SHP77 (cell line): ENCODE measurements around the gene ZNF292.
"Not testable (repeated sequence)": the region's sequence is repeated elsewhere in the genome, so short reads cannot be mapped to it uniquely, and the experiment has no call there.

ENCODE experiments used
- DNase-seq, 2 experiments: peaks; one replicate each; lab custom pipeline; 2025; lab: John Stamatoyannopoulos, UW

The ZNF292 gene

DNA sequence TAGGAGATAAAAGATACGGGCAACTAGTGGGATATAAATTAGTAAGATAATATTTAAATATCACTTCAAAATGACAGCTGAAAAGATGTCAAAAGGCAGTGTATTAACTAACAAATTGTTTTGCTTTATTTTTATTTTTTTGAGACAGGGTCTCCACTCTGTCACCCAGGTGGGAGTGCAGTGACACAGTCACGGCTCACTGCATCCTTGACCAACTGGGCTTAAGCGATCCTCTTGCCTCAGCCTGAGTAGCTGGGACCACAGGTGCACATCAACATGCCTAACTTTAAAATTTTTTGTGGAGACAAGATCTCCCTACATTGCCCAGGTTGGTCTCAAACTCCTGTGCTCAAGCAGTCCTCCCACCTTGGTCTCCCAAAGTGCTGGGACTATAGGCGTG lies 5.9 kb downstream of the ZNF292 start:
- DNase-seq, result no peak

- DNase-seq, result no peak
These were observed 8.6 kb downstream of the ZNF292 start for GRCh38 chr6:87164004-87164403.

DNA sequence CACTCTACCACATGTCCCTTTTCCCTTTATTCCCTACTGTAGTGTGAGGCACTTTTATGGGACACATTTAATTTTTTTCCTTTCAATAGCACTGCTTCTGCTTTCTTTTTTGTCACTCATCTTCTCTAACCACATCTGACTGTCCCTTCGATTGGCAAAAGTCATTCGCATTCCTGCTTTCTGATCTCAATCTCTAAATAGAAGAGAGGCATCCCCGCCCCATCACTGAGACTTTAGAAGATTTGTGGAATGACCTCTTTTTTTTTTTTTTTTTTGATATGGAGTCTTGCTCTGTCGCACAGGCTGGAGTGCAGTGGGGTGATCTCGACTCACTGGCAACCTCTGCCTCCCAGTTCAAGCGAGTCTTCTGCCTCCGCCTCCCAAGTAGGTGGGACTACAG lies 9.1 kb downstream of the ZNF292 start:
- no peak for DNase-seq

- DNase-seq, result no peak
These were observed 9.8 kb downstream of the ZNF292 start for GRCh38 chr6:87165185-87165584.

GRCh38 chr6:87171938-87172633 lies 16.7 kb downstream of the ZNF292 start:
- DNase-seq, result no peak

DNA sequence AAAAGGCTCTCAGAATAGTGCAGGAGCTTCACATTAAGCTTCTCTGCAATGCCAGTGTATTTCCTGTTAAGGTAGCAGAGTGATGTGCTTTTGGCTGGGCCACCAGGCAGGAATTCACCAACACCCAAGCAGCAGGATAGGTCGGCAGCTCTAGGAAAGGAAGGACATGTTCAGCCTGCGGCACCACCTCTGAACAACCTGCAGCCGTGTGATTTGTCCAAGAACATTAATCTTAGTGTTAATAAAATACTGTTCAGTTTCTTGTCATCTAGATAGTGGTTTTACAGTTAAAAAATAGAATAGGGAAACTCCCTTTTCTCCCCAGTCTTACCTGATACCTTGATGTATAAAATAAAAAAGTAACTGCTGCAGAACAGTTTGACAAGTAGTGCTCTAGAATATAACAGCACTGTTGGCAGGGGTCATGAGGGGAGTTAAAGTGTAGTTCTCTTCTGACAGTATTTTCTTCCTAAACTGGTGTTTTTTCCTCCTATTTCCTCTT lies 18.8 kb downstream of the ZNF292 start:
- DNase-seq, result no peak

DNA sequence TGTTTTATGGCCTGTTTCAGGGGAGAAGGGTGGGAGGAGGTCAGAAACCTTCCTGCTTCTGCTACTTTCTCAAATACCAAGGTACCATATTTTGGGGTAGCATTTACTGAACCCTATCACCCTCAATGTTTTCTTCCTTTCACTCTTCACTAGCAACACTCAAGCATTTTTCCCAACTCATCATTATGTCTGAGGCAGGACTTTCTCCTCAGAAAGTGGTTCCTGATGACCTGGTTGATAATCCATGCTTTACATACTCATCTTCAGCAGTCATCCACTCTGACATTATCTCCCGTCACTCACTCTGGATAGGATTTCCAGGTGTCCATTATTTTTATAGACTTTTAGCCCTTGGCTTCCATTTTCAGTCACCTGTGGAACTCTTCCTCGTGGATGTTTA lies 21.1 kb downstream of the ZNF292 start:
- no peak for DNase-seq

- no peak for DNase-seq
These were observed 24.9 kb downstream of the ZNF292 start for GRCh38 chr6:87180105-87180728.

DNA sequence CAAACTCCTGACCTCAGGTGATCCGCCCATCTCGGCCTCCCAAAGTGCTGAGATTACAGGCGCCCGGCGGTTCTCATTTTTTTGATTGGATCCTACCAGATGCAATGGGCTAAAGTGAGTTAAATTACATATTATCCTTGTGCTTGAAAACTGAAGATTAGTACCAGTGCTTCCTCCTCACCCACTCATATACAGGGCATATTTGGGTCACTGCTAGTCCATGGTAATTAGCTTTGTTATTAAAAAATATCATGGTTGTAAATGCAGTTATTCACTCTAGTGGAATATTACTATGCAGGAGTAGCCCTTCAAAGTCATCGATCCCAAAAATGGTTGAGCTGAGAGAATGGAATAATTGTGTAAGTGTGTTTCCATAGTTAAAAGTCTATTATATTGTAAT lies 26.5 kb downstream of the ZNF292 start:
- no peak for DNase-seq

DNA sequence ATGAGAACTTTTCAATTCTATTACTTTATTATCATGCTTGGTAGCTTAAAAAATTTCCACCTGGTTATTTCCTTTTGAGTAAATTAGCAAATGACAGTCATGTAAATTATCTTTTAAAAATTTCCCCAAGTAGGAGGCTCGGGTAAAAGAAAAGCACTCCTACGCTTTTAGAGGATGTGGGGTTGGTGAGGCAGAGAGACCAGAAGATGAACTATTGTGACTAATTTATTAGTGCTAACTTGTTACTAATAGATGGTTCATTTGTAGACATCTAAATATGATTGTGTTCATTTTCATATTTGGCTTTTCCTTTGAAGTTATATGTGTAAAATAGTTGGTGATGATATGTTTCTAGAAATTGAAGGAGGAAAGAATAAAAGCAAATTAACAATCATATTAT lies 27.0 kb downstream of the ZNF292 start:
- no peak for DNase-seq

DNA sequence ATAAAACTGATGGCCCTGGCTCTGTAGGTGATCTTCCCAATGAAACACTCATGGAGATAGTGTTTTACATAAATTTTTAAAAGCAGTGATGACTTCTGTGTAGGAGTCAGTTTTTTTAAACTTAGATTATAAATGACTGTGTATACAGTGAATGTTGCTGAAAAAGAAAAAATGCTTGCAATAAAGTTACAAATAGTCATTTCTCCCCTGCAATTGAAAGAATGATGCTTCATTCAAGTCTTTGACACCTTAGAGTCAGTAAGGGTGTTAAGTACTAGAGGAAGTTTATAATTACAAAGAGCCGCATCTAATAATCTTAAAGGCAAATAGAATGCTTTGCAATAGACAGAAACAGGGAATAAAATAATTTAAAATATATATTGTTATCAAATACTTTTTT lies 27.6 kb downstream of the ZNF292 start:
- DNase-seq, result no peak

DNA sequence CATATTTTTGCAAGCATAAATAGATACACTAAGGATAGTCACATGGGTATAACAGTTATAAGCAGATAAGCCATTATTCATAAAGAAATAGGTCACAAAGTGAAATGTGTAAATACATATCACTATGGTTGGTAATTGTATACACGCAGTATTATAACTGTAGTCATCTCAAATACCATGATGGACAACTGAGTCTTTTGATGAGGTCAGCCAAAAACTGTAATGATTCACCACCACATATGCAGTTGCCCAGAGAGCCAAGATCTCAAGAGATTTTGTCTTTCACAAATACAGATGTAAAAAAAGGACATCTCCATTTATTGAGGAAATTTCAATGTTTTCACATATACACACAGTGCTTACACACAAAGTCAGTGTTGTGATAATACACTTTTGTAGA lies 28.3 kb downstream of the ZNF292 start:
- no peak for DNase-seq

GRCh38 chr6:87184762-87185250 lies 29.4 kb downstream of the ZNF292 start:
- peak in 1 of 2 experiments; percentile 9 for DNase-seq

DNA sequence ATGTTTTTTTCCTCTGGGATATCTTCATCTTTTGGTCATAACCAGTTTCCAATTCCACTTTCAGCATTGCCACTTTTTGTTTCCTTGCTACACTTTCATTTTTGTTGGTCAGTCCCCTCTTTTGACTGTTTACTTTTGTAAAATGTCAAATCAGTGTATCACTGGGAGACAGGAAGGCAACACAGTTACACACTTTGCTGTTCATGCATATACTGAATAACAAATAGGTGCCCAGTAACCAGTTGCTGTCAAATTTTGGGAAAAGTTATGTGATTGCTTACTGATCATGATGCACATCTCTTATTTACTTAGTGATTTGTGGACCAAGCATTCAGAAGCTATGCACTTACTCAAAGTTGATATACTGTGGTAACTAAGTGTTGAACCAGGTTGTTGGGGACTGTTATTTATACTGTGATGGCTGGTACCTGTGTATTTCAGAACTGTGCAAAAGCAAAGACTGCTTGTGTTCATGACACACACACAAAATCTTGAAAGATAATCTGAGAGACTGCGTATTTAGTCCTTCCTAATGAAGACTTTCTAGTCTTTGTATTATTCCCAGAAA lies 41.0 kb downstream of the ZNF292 start:
- DNase-seq, result no peak

DNA sequence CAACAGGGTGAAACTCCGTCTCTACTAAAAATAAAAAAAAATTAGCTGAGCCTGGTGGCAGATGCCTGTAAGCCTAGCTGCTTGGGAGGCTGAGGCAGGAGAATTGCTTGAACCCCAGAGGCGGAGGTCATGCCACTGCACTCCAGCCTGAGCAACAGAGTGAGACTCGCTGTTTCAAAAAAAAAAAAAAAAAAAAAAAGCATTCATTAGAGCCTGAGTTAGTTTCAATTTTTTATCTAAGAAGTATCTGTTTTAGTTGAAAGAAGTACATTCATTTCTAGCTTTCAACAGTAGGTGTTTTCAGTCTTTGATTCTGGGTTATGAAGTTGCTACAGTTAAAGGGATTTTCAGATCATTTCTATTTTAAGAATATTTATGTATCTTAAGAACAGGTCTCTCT lies 42.2 kb downstream of the ZNF292 start:
- no peak for DNase-seq

GRCh38 chr6:87198022-87198810 lies 42.9 kb downstream of the ZNF292 start:
- not testable (repeated sequence) for DNase-seq

DNA sequence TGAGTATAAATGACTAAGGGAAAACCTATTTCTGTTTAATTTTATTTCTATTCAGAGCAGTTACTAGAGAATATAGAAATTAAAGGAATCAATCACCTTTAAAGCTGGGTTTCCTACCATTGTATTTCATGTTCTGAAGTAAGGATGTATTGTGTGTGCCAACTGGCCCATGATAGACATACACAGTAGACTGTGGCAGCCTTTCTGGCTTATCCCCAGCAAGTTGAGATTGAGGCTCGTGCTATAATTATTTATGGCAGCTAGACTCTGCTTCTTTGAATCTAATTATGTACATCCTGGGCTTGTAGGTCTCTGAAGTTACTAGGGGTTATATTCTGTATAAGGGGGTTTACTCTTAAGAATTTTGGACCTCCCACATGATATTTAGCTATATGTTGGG lies 44.4 kb downstream of the ZNF292 start:
- DNase-seq, result no peak

DNA sequence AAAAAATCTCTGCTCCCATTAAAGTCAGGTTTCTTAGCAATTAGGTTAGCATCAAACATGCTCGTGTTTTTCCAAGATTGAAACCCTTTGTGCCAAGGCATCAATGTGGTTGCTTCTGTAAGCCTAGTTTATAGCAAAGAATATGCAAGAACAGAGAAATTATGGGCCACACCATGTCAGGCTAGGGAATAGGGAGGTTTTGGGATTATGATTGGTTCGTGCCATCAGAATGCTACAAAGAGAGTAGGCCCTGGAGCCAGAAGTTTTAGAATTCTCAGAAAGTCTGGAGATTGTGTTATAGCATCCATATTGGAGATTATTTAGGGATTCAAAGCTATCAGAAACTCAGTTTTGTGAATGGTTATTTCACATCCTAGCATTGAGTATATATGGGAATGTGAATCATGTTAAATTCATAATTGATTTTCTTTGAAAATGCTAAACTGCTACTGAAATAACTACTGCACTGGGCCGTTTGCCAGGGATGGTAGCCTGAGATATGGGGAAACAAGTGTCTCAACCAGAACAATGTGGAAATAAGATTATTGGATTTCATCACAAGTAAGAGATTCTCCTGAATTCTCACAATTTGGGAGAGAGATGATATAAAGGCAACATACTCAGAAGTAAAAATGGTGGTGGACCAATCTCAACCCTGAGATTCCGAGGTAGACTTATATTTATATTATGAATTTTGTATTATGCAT lies 45.3 kb downstream of the ZNF292 start:
- no peak for DNase-seq

DNA sequence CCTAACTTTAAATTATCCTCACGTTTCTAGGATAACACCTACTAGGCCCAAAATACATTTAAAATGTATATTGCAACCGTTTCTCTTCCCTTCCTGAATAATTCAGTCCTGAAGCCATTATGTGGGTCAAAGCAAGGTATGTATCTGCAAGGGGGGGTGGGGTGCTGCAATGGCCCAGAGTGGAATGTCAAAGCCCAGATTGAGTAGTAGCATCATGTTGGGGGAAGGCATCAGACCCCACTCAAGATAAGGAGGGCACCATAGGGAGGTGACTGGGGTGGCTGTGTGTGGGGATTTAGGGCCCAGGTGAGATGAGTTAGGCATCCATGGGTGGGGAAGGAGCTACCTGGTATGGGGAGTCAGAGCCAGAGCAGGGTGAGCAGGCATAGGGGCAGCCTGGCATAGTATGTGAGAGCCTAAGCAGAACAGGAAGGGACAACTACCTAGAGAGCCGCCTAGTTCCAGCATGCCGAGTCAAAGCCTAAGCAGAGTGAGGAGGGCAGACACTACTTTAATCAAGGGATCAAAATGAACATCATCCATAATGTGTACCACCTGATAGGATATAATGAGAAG lies 48.2 kb downstream of the ZNF292 start:
- DNase-seq, result no peak

- no peak for DNase-seq
These were observed 54.4 kb downstream of the ZNF292 start for GRCh38 chr6:87209812-87210211.

GRCh38 chr6:87210979-87211378 lies 55.6 kb downstream of the ZNF292 start:
- no peak for DNase-seq
